Rectal smooth muscle tissue (tissue), 1 donor: Measurements from ENCODE around the gene CCDC47.

ENCODE experiments used
- H3K27ac ChIP-seq: one replicate; pipeline ENCODE4 v1.7.0; 2013; ENCODE audit warnings: low read depth, low read length, inconsistent platforms
- H3K27me3 ChIP-seq: one replicate; pipeline ENCODE4 v1.7.0; 2013; ENCODE audit warnings: low read length; ENCODE audit not compliant: control insufficient read depth, insufficient read depth
- H3K36me3 ChIP-seq: one replicate; pipeline ENCODE4 v1.7.0; 2013; ENCODE audit warnings: low read length; ENCODE audit not compliant: control insufficient read depth, insufficient read depth
- H3K4me1 ChIP-seq: one replicate; pipeline ENCODE4 v1.7.0; 2013; ENCODE audit warnings: low read length; ENCODE audit not compliant: control insufficient read depth, insufficient read depth
- H3K4me3 ChIP-seq: one replicate; pipeline ENCODE4 v1.7.0; 2013; ENCODE audit warnings: low read length
- H3K9ac ChIP-seq: one replicate; pipeline ENCODE4 v1.7.0; 2013; ENCODE audit warnings: low read length

CCDC47 gene, protein sequence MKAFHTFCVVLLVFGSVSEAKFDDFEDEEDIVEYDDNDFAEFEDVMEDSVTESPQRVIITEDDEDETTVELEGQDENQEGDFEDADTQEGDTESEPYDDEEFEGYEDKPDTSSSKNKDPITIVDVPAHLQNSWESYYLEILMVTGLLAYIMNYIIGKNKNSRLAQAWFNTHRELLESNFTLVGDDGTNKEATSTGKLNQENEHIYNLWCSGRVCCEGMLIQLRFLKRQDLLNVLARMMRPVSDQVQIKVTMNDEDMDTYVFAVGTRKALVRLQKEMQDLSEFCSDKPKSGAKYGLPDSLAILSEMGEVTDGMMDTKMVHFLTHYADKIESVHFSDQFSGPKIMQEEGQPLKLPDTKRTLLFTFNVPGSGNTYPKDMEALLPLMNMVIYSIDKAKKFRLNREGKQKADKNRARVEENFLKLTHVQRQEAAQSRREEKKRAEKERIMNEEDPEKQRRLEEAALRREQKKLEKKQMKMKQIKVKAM

DNA sequence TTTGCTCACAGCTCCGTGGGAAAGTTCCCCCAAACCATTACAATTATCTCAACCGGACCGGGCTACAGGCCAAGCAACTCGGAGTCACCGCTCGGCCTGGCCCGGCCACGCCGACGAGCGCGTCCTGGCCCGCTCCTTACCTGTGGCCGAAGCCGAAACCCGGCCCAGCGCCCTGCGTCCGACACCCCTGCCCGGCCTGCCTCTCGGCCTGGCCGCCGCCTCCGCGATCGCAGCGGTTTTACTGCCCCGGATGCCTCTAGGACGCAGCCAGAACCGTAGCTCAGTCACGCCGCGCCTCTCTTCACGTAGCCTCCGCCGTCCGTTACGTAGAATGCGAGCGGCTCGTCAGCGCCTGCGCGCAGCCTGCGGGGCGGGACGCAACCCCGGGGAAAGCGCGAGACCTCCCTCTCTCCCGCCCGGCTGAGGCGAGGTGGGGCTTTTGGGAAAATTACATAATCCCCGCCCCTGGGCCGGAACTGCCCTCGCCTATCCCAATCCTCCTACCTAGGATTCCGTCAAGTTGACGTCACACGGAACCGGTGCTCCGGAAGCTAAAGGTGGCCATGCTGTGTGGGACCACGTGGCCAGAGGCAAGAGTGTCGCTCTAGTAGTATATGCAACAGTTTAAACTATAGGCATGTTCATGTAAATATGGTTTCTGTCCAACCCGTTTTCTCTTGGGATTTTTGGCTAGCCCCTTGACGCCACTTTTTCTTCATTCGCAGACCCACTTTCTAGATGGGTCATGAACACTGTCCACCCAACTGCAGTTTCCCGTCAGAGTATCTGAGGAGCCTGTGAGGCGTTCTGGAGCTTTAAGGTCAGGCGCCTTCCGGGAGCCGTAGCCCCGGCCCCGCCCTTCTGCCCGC lies at the start of gene CCDC47:
TSS of gene CCDC47 (minus strand) at position 326 of the 869 bp plus-strand sequence. CDS start 7,422 bp downstream, outside the sequence.
- Histone ChIP-seq H3K4me1 (peaks cover 17% of the 10 kb centered on the region), H3K36me3 (peaks cover 2% of the 10 kb centered on the region), H3K27me3 (no peaks in the 10 kb centered on the region), H3K4me3 (peak within 1 kb of the TSS; percentile 87), H3K9ac (peak within 1 kb of the TSS; percentile 86), H3K27ac (peak within 1 kb of the TSS; percentile 97)

DNA sequence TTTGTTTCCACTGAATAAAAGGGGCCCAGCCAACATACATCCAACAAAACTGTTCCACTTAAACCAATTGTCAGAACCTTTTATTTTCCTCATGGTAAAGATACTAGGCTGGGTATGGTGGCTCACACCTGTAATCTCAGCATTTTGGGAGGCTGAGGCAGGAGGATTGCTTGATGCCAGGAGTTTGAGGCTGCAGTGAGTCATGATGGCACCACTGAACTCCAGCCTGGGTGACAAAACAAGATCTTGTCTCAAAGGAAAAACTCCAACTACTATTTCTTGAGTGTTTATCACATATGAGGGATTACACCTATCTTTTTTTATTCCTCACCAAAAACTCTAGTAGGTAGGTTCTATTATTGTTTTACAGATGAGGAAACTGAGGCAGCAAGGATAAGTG lies 49.1 kb upstream of the CCDC47 start:
- Histone ChIP-seq H3K9ac (no peak overlapping the region), H3K4me1 (peaks cover 7% of the 10 kb centered on the region), H3K36me3 (peaks cover 62% of the 10 kb centered on the region), H3K27ac (no peak overlapping the region), H3K4me3 (no peak overlapping the region), H3K27me3 (no peaks in the 10 kb centered on the region)

DNA sequence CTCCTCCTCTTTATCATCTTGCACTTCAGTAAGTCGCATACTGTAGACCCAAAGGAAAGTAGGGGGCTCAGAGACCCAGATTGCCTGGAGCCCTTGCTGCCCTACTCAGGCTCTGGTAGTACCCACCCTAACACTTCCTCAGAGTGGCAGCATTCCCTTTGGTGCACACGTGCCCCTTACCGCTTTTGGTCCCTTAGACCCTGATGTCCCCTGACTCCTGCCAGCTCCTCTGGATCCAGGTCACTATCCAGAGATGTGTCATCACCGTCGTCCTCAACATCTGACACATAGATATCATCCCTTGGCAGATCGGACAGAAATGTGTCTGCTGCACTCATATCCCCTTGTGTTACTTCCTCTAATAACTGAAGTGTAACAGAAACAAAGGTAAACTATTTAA lies 48.4 kb upstream of the CCDC47 start:
- peaks cover 69% of the 10 kb centered on the region for H3K36me3 ChIP-seq
- no peak overlapping the region for H3K9ac ChIP-seq
- peaks cover 7% of the 10 kb centered on the region for H3K4me1 ChIP-seq
- no peaks in the 10 kb centered on the region for H3K27me3 ChIP-seq
- no peak overlapping the region for H3K27ac ChIP-seq
- H3K4me3 ChIP-seq, result no peak overlapping the region

DNA sequence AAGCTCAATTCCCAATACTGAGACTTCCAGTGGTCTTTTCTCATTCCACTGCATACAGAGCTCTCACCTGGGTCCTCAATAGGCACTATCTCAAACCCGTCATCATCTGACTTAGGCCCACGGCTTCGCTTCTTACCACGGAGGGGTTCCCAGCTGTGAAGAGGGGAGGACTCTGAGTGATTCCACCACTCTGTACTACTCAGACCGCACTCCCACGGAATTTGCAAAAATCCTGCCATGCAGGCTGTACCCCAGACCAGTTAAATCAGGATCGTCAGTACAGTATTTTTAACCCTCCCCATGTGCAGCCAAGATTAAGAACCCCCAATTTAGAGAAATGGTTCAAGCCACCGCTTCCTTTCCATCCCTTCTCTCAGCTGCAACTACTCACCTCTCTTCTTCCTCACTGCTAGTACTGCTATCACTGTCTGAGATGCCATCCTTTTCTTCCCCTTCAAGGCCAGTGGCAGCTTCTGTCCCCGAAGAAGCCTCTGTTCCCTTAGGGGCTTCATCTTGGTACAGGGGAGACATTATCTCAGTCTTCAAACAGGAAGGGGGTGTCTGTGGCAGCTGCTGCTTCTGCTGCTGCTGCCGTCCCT lies 47.7 kb upstream of the CCDC47 start:
- no peak overlapping the region for H3K27ac ChIP-seq
- no peak overlapping the region for H3K4me3 ChIP-seq
- H3K4me1 ChIP-seq, result peaks cover 3% of the 10 kb centered on the region
- peaks cover 77% of the 10 kb centered on the region for H3K36me3 ChIP-seq
- no peaks in the 10 kb centered on the region for H3K27me3 ChIP-seq
- no peak overlapping the region for H3K9ac ChIP-seq

DNA sequence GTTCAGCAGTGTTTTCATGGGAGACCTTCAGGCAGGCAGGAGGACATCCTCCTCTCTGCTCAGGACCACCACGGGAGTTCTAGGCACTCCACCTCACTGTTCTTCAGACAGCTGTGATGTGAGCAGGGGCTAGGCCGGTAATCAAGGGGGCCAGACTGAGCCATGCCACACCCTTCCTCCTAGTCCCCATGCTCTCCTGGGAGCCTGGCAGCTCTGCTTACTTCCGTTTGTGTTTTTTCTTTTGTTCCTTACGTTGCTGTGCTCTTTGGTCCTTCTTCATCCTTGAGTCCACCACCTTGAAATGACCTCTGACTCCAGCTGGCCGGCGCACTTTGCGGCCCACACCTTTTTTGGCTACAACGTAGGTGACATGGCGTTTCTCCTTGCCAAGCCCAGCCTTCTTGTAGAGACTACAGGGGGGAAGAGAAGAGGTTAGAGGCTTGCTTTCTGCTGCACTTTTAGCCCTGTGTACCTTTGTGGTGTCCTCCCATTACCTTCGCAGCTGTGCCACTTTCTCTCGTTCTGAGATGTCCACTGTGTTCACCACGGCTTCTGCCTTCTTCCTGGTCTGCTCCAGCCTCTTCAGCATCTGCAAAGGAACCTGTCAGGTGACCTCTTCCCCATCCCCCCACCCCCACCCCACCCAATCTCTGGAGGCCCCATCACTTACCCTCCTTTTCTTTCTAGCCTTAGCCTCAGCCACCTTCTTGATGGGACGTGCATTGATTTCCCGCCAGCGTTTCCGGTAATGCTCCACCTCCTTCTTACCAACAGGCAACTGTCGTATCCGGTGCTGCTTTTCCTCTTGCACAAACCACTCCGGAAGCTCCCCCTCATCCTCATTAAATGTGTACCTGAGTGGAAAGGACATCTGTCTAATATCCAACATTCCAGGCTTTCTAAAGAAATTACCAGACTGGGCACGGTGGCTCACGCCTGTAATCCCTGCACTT lies 46.5 kb upstream of the CCDC47 start:
- Histone ChIP-seq H3K9ac (no peak overlapping the region), H3K27ac (no peak overlapping the region), H3K4me3 (no peak overlapping the region), H3K4me1 (no peaks in the 10 kb centered on the region), H3K36me3 (peaks cover 82% of the 10 kb centered on the region), H3K27me3 (no peaks in the 10 kb centered on the region)

DNA sequence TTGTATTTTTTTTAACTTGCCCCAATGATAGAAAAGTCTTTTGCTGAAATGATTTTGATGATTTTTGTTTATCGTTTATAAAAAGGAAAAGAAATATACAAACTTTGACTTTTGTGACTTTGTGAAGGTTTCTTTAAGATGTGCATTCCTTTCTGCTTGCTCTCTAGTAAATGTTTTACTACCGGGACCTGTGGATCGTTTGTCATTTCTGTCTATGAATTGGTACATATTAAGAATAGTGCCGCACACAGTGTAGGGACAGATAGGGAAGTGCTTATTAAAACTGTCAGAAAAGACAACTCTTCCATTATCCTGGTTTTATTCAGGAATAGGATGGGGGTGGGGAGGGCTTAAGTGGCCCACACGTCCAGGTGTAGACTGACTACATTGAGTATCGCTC lies 45.7 kb upstream of the CCDC47 start:
- Histone ChIP-seq H3K36me3 (peaks cover 76% of the 10 kb centered on the region), H3K4me1 (no peaks in the 10 kb centered on the region), H3K9ac (no peak overlapping the region), H3K27ac (no peak overlapping the region), H3K4me3 (no peak overlapping the region), H3K27me3 (no peaks in the 10 kb centered on the region)

DNA sequence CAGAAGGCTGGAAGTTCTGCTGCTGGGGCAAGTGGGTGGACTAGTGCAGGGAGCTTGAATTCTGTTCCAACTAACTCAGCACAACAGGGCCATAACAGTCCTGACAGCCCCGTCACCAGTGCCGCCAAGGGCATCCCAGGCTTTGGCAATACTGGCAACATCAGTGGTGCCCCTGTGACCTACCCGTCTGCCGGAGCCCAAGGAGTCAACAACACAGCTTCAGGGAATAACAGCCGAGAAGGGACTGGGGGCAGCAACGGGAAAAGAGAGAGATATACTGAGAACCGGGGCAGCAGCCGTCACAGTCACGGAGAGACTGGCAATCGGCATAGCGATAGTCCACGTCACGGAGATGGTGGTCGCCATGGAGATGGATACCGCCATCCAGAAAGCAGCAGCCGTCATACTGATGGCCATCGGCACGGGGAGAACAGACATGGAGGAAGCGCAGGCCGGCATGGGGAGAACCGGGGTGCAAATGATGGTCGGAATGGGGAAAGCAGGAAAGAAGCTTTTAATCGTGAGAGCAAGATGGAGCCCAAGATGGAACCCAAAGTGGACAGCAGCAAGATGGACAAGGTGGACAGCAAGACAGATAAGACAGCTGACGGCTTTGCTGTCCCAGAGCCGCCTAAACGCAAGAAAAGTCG lies 44.5 kb upstream of the CCDC47 start:
- Histone ChIP-seq H3K36me3 (peaks cover 75% of the 10 kb centered on the region), H3K4me1 (no peaks in the 10 kb centered on the region), H3K27ac (no peak overlapping the region)

DNA sequence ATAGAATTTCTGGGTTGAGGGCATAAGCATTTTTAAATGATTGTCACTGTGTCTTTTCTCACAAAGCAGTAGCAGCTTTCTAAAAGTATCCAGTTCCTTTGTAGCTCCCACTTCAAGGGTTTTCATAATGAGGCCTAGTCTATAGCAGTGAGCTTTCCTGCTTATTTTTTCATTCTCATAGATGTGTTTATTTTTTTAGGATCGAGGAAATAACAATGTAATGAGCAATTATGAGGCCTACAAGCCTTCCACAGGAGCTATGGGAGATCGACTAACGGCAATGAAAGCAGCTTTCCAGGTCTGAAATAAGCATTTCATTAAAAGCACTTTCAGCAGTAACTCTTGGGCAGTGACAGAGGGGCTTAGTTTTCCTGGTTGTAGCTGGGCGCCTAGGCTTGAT lies 43.3 kb upstream of the CCDC47 start:
- H3K4me3 ChIP-seq, result no peak overlapping the region
- peaks cover 73% of the 10 kb centered on the region for H3K36me3 ChIP-seq
- no peaks in the 10 kb centered on the region for H3K4me1 ChIP-seq

More for the DNA sequence above, 44.5 kb upstream of the CCDC47 start:
- H3K9ac ChIP-seq, result no peak overlapping the region
- H3K27me3 ChIP-seq, result no peaks in the 10 kb centered on the region
- H3K4me3 ChIP-seq, result no peak overlapping the region

DNA sequence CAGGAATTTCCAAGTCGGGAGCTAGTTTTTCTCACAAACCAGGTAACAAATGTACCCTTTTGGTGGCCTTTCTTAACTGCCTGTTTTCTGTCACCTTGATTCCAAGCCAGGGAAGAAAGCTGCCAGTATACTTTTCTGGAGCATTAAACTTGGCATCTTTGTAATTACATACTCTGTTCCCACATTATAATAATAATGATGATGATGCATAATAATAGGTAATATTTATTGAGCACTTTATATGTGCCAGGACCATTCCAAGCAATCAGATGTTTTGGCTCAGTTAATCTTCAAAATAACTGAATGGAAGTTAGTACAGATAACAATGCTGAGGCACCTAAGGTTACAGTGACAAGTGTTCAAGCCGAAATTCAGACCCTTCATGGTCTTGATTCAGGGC lies 42.7 kb upstream of the CCDC47 start:
- Histone ChIP-seq H3K36me3 (peaks cover 71% of the 10 kb centered on the region), H3K4me1 (no peaks in the 10 kb centered on the region), H3K27me3 (no peaks in the 10 kb centered on the region), H3K4me3 (no peak overlapping the region), H3K9ac (no peak overlapping the region), H3K27ac (no peak overlapping the region)

More for the DNA sequence above, 43.3 kb upstream of the CCDC47 start:
- Histone ChIP-seq H3K27me3 (no peaks in the 10 kb centered on the region), H3K27ac (no peak overlapping the region), H3K9ac (no peak overlapping the region)

DNA sequence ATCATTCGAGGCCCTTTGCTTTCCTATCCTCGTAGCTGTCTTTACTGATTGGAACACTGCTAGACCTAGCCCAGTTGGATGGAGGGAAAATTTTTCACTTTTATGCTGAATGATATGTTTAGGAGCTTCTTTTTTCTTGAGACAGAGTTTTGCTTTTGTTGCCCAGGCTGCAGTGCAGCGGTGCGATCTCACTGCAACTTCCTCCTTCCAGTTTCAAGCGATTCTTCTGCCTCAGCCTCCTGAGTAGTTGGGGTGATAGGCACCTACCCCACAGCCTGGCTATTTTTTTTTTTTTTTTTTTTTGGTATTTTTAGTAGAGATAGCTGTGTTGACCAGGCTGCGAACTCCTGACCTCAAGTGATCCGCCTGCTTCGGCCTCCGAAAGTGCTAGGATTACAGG lies 36.6 kb upstream of the CCDC47 start:
- no peak overlapping the region for H3K27ac ChIP-seq
- H3K36me3 ChIP-seq, result peaks cover 37% of the 10 kb centered on the region
- no peaks in the 10 kb centered on the region for H3K27me3 ChIP-seq
- no peak overlapping the region for H3K9ac ChIP-seq
- no peaks in the 10 kb centered on the region for H3K4me1 ChIP-seq
- H3K4me3 ChIP-seq, result no peak overlapping the region

DNA sequence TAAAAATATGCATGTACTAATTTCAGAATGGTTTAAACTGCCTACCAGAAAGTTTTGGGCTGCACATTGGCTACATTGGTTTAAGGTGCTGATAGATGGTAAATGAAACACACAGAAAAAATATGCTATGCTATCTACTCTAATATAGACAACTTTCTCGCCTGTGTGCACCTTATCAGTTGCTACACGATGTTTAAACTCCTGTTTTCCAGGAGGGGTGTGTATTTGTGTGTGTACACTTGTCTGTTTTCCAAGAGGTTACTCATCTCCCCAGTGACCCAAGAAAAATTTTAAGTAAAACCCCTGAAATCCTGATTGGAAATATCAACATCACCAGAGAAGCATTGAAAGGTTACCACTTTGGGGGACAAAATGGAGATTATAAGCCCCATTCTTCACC lies 32.2 kb upstream of the CCDC47 start:
- H3K36me3 ChIP-seq, result peaks cover 15% of the 10 kb centered on the region
- no peak overlapping the region for H3K4me3 ChIP-seq
- no peaks in the 10 kb centered on the region for H3K4me1 ChIP-seq
- H3K9ac ChIP-seq, result no peak overlapping the region
- H3K27me3 ChIP-seq, result no peaks in the 10 kb centered on the region
- no peak overlapping the region for H3K27ac ChIP-seq
